ENCODE data around the gene CDK14. TPM values are rescaled to one million over a fixed set of nuclear protein-coding genes. Genes with fewer than 3 reads are reported as not detected.

Gene CDK14
- total RNA-seq, 1 experiment from 2014 or later: 6.5 TPM

- no peak for DNase-seq (ENCODE audit: low read depth)
Observed at GRCh38 chr7:90838799-90839198, 242.7 kb downstream of the CDK14 start.

GRCh38 chr7:90839316-90839715 lies 243.2 kb downstream of the CDK14 start:
- DNase-seq (ENCODE audit: low read depth): no peak

- no peak for DNase-seq (ENCODE audit: low read depth)
Observed at GRCh38 chr7:90839727-90840291, 243.7 kb downstream of the CDK14 start.

GRCh38 chr7:90841759-90842429 lies 245.8 kb downstream of the CDK14 start:
- DNase-seq (ENCODE audit: low read depth): no peak

DNA sequence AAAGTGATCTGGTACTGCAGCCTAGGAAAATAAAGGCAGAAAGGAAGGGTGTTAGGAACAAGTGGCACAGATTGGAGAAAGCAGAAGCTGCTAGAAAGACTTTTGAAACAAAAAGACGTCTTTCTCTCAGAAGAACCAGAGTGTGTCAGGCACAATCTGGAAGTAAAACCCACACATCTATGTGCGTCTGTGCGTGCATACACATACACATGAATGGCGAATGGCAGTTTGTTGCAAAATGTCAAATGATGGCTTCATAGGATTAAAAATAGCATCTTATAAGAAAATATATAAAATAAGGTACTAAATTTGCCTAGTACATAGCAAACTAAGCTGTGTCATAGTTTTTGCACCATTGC lies 246.3 kb downstream of the CDK14 start:
- no peak for DNase-seq (ENCODE audit: low read depth)

DNA sequence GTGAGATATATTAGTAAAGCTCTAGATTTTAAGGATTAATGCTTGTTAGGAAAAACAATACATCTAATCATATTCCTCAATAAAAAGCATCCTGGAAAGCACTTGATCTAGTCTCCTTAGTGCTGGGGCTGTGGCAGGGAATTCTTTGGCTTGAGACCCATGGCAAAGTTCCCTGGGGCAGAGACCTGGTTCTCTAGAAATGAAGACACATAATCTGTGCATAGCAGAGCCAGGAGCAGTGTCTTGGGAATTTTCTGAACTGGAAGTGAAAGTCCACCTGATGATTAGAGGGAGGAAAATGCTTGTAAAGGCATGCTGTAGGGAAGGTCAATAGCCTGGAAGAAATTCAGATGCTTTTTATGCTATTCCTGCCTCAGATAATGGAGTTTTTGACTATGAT lies 247.4 kb downstream of the CDK14 start:
- DNase-seq (ENCODE audit: low read depth): no peak

DNA sequence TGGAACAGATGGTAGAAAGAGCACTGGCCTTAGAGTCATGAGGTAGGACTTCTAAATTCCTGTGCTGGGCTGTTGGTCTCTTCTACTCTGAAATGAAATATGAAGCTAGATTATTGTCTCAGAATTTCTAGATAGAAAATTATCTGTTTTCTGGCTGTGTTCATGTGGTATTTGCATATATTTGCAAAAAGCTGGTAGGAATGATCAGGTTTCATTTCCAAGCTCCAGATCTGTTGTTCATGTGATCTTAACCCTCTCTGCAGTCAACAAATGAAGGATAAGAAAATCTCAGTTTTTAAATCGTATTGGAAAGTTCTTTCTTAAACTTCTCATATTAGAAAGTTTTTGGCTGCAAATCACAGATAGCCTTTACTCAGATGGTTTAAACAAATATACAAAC lies 248.3 kb downstream of the CDK14 start:
- DNase-seq (ENCODE audit: low read depth): no peak

DNA sequence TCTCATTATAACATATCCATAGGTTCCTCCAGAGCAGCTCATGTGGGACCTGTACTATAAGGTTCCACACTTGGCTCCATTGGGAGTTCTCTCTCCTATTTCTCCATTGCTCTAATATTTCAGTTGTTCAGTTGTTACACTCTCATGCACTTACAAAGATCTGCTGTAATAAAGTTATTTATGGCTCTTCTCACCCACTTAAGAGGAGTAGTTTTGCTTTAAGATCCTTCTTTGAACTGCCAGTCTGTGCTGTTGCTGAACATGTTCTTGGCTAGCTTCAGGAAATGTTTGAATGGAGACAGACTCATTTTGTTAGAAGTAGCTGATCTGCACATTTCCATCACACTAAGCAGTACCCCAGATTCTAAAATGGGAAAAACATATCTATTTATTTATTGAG lies 250.1 kb downstream of the CDK14 start:
- DNase-seq (ENCODE audit: low read depth): no peak

DNA sequence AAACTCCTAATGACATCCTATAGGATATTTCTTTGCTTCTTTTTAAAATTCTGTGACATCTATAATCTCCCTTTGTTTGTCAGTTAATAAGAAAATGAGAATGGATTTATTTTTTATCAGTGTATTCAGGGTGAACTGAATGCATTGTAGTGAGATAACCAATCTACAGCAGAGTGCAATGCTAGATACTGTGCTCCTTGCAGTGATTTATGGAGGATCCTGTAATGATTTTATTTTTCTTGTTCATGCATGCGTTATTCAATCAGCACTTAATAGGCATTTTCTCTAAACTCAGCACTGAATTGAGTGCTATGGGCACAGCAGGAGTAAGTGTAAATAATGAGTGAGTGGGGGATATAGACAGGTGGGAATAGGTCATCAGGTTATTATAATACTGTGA lies 253.9 kb downstream of the CDK14 start:
- DNase-seq (ENCODE audit: low read depth): no peak

GRCh38 chr7:90850471-90850870 lies 254.3 kb downstream of the CDK14 start:
- no peak for DNase-seq (ENCODE audit: low read depth)

GRCh38 chr7:90853205-90853604 lies 257.1 kb downstream of the CDK14 start:
- DNase-seq (ENCODE audit: low read depth): no peak

GRCh38 chr7:90856351-90857070 lies 260.4 kb downstream of the CDK14 start:
- no peak for DNase-seq (ENCODE audit: low read depth)

DNA sequence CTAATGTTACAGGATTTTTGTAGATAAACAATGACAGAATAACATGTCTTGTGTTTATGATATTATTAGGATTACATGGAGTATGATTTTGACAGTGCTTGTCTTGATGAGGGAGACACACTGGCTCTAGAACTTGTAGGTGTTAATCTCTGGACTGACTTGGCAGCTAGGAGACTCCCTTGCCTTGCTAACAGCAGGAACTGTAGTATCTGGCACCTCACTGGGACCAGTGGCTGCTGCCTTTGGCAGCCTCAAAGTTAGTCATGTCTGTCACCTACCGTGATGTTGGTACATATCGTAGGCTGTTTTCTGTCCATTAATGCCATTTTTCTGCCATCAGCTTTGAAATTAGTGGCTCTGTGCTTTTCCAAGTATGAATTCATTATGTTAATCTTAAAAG lies 261.5 kb downstream of the CDK14 start:
- DNase-seq (ENCODE audit: low read depth): no peak

GRCh38 chr7:90858546-90858945 lies 262.4 kb downstream of the CDK14 start:
- DNase-seq (ENCODE audit: low read depth): no peak

DNA sequence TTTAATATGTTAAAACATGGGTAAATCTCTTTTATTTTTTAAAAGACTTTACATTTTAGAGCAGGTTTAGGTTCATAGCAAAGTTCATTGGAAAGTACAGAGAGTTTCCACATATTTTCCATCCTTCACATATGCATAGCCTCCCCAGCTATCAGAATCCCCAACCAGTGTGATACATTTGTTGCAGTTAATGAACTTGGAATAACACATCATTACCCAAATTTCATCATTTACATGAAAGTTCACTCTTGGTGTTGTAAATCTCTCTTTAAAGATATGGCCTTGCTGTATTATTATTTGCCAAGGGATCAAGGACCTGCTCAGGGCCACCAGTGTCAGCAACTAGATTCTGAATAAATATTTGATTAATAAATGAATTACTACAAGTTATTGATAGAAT lies 263.4 kb downstream of the CDK14 start:
- no peak for DNase-seq (ENCODE audit: low read depth)

GRCh38 chr7:90864088-90864487 lies 268.0 kb downstream of the CDK14 start:
- no peak for DNase-seq (ENCODE audit: low read depth)

- DNase-seq (ENCODE audit: low read depth): peak; percentile 1
Observed at GRCh38 chr7:90869335-90869734, 273.2 kb downstream of the CDK14 start.

DNA sequence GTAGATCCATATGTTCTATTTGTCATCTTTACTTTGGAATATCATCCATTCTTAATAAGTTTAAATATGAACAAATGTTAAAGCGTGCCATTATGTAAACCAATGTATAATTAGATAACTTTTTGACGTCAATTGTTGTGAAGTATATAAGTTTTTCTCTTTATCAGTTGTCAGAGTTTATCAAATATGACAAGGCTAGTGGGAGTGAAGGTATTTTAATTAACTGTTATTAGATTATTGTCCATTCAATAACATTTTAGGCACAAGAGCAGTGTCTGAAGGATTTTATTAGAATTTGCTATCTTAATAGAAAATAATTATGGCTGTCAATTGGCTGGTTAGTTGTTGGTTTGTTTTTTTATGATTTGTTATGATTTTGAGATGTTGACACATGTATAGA lies 280.6 kb downstream of the CDK14 start:
- DNase-seq (ENCODE audit: low read depth): no peak

DNA sequence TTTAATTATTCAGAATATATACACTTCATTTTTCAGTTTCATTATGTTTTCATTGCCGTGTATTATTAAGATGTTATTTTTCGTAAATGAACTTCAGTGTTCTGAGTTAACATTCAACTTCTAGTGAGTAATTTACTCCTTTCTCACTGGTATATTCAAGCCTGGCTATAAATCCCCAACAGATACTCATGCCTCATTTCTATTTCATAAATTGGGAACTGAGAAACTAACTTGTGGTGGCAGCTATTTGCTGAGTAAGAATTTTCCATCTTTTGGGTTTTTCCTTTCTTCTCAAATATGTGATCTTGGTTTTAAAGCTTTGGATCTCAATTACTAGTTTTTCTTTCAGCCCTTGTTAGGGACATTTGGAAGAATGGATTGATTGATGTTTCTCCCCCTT lies 281.1 kb downstream of the CDK14 start:
- no peak for DNase-seq (ENCODE audit: low read depth)

DNA sequence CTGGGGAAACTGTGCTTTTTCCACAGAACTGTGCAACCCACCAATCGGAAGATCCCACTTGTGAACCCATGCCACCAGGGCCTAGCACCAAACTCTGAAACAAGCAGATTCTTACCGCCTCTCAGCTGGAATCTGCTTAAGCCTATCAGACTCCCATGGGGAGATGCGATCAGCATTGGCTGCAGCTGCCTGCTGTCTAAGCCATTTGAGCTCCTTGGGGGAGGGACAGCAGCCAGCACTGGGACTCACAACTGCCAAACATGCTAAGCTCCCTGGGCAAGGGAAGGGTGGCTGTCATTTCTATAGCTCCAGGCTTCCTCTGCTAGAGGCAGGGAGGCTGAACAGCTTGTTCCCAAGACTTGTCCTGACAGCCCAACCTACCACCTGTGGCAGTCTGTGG lies 283.8 kb downstream of the CDK14 start:
- no peak for DNase-seq (ENCODE audit: low read depth)

DNA sequence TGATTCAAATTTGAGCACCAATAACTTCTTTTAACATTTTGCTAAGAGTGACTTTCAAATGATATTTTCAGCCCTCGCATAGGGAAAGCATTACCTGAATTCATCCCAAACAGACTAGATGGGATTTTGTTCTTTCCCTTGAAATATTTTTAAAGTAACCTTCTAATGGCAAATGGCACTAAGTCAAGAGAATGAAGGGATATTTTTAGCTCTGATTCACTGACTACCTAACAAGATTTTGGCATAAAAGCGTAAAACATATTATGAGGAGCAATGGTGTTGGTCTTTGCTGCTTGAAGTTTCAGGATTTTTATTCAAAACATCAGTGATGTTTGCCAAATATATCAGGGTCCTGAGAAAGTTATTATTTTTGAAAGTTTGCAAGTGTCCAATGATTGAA lies 290.3 kb downstream of the CDK14 start:
- DNase-seq (ENCODE audit: low read depth): no peak

DNA sequence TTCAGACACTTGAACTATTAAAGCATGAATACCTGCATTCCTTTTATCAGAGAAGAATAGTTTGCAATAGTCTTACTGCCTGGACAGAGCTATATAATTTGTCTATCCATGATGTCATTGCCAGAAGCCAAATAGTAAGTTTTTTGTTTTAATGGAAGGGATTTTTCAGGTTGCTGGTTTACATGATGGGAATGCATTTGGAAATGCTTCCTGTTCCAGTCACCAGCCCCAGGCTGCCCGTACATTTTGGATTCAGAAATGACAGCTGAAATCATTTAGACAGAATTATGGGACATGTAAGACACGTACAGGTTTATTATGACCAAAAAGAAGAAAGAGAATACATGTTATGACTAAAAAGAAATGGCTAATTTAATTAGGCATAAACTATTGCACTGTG lies 293.1 kb downstream of the CDK14 start:
- DNase-seq (ENCODE audit: low read depth): no peak

DNA sequence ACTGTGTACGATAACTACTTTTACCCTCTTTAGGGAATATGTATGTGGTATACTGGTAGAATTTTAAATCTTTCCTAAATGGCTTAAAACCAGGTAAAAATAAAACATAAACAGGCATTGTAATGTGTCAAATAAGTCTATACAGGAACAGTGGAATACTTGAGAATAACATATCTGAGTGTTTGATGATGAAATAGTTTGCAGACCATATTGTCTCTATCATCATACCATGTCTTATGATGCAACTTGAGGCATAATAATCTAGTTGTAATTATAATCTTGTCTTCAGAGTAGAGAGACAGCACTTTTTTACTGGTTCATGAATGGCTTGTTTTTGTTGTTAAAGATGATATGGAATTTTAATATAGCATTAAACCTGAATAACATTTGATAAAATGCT lies 293.5 kb downstream of the CDK14 start:
- DNase-seq (ENCODE audit: low read depth): no peak

DNA sequence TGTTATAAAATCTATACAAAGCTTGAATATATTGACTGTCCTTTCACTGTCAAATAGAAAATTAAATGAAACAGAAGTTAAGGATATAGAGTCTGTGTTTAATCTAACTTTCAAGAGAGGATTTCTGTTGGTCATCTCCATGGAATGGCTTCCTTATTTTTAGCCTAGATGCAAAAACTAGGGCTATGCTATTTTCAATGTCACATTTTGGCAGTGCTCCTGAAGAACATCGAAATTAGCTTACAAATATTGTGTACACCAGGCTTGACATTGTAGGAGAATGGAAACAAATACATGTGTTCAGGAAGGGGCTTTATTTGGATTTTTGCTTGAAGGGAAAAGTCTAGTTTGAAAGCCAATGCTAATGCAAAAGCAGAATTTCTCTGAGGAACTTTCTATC lies 295.4 kb downstream of the CDK14 start:
- no peak for DNase-seq (ENCODE audit: low read depth)

Measured in M059J (cell line).